Activated CD4-positive, alpha-beta memory T cell treated with anti-CD3 and anti-CD28 coated beads, Interleukin-2, amount 10 ng/mL, durations not matched to agents 7 days and 5 days (primary cell): Measurements from ENCODE around the gene TAF15. TPM values are rescaled to one million over a fixed set of nuclear protein-coding genes. Genes with fewer than 3 reads are reported as not detected.

Source experiments
- CTCF ChIA-PET: fragments of 350-600 bp; sonication (Branson Sonifier 250); formaldehyde crosslinking; loops from one replicate; lab custom pipeline; 2021; ENCODE audit warnings: antibody characterized with exemption, inconsistent platforms; lab: Charles Lee
- POLR2A ChIA-PET: fragments of 350-600 bp; sonication (Branson Sonifier 250); formaldehyde crosslinking; loops from one replicate; lab custom pipeline; 2021; ENCODE audit warnings: antibody characterized with exemption; lab: Charles Lee
- DNase-seq: peaks from one replicate; pipeline ENCODE4 v3.0.0-alpha.2; 2020
- H3K27ac Mint-ChIP-seq: one replicate; pipeline ENCODE4 v1.8.0; 2021; ENCODE audit warnings: mild to moderate bottlenecking, mixed read lengths
- H3K27me3 Mint-ChIP-seq: one replicate; pipeline ENCODE4 v1.8.0; 2021; ENCODE audit warnings: mixed read lengths
- H3K36me3 Mint-ChIP-seq: one replicate; pipeline ENCODE4 v1.8.0; 2021; ENCODE audit warnings: low read depth, mixed read lengths
- H3K4me1 Mint-ChIP-seq: one replicate; pipeline ENCODE4 v1.8.0; 2021; ENCODE audit warnings: mixed read lengths
- H3K4me3 Mint-ChIP-seq: one replicate; pipeline ENCODE4 v1.8.0; 2021; ENCODE audit warnings: mild to moderate bottlenecking, mixed read lengths
- H3K9me3 Mint-ChIP-seq: one replicate; pipeline ENCODE4 v1.8.0; 2021; ENCODE audit warnings: mixed read lengths
- total RNA-seq, 2 experiments: library from RNA; stranded (reverse); gene quantifications; one replicate each; pipeline ENCODE4 v1.2.3, GENCODE V29; 2021

The TAF15 gene
- total RNA-seq, 2 experiments from 2014 or later: 244 to 252 TPM

GRCh38 chr17:35877345-35878029 is 68.2 kb downstream of the TAF15 start:
- POLR2A ChIA-PET: interaction anchor here (0.7 to 9.4 kb wide), 8 partner anchors 11 to 67 kb away, joined by 3 to 228 read pairs (median 18); partner anchors contain the start of genes RDM1 and TAF15
- DNase-seq: no peak
- no peaks in the 10 kb centered on the region for H3K9me3 Mint-ChIP-seq
- peak overlapping the region; percentile 64 for H3K27ac Mint-ChIP-seq
- H3K4me3 Mint-ChIP-seq: peak overlapping the region; percentile 94
- H3K36me3 Mint-ChIP-seq: peaks cover 63% of the 10 kb centered on the region
- peaks cover 73% of the 10 kb centered on the region for H3K4me1 Mint-ChIP-seq
- CTCF ChIA-PET: interaction anchor here (1.7 to 1.8 kb wide), 2 partner anchors 18 to 195 kb away, joined by 5 read pairs; no protein-coding TSS in a partner anchor
- no peaks in the 10 kb centered on the region for H3K27me3 Mint-ChIP-seq

- Mint-ChIP-seq H3K27me3 (no peaks in the 10 kb centered on the region), H3K27ac (peak overlapping the region; percentile 95), H3K4me3 (peak overlapping the region; percentile 94), H3K9me3 (no peaks in the 10 kb centered on the region), H3K4me1 (peaks cover 68% of the 10 kb centered on the region), H3K36me3 (peaks cover 59% of the 10 kb centered on the region)
- DNase-seq: peak; percentile 28
- CTCF ChIA-PET: interaction anchor here (1.2 to 2.5 kb wide), 4 partner anchors 12 to 70 kb away, joined by 3 to 10 read pairs (median 4); no protein-coding TSS in a partner anchor
- POLR2A ChIA-PET: interaction anchor here (1.4 to 9.4 kb wide), 7 partner anchors 9 to 68 kb away, joined by 4 to 228 read pairs (median 28); partner anchors contain the start of genes HEATR9, RDM1 and TAF15
Measured at GRCh38 chr17:35878361-35878760, 69.1 kb downstream of the TAF15 start.

- Mint-ChIP-seq H3K36me3 (peaks cover 51% of the 10 kb centered on the region), H3K27me3 (no peaks in the 10 kb centered on the region), H3K4me3 (peak within 1 kb of the TSS; percentile 94), H3K4me1 (peaks cover 58% of the 10 kb centered on the region), H3K9me3 (no peaks in the 10 kb centered on the region), H3K27ac (peak within 1 kb of the TSS; percentile 95)
- ChIA-PET CTCF (interaction anchor here (0.9 to 2.5 kb wide), 8 partner anchors 10 to 116 kb away, joined by 3 to 10 read pairs (median 4); partner anchors contain the start of gene RDM1), POLR2A (interaction anchor here (1.0 to 9.4 kb wide), 16 partner anchors 9 to 507 kb away, joined by 3 to 228 read pairs (median 6); partner anchors contain the start of genes HEATR9, RDM1, SLFN11 and TAF15)
- peak; percentile 82 for DNase-seq
Measured at GRCh38 chr17:35879773-35880654, 70.7 kb downstream of the TAF15 start, which contains the start of gene CCL5. TSS of gene CCL5 (minus strand) at chr17:35880360.

- Mint-ChIP-seq H3K4me3 (no peak overlapping the region), H3K27me3 (no peaks in the 10 kb centered on the region), H3K36me3 (peaks cover 23% of the 10 kb centered on the region), H3K4me1 (peaks cover 65% of the 10 kb centered on the region), H3K9me3 (no peaks in the 10 kb centered on the region), H3K27ac (peak overlapping the region; percentile 86)
- ChIA-PET CTCF (interaction anchor here (0.7 to 2.5 kb wide), 3 partner anchors 10 to 43 kb away, joined by 3 to 10 read pairs (median 5); partner anchors contain the start of gene CCL5), POLR2A (interaction anchor here (1.0 to 9.6 kb wide), 6 partner anchors 11 to 41 kb away, joined by 3 to 228 read pairs (median 8); partner anchors contain the start of genes CCL5 and RDM1)
- DNase-seq: peak; percentile 40
Measured at GRCh38 chr17:35889241-35889640, 80.0 kb downstream of the TAF15 start.

GRCh38 chr17:35889818-35890773 is 80.8 kb downstream of the TAF15 start:
- Mint-ChIP-seq H3K4me3 (peak overlapping the region; percentile 22), H3K27ac (peak overlapping the region; percentile 86), H3K36me3 (peaks cover 20% of the 10 kb centered on the region), H3K9me3 (no peaks in the 10 kb centered on the region), H3K4me1 (peaks cover 69% of the 10 kb centered on the region), H3K27me3 (no peaks in the 10 kb centered on the region)
- DNase-seq: no peak
- ChIA-PET POLR2A (interaction anchor here (0.8 to 9.6 kb wide), 11 partner anchors 10 to 82 kb away, joined by 3 to 228 read pairs (median 5); partner anchors contain the start of genes CCL5, RDM1 and TAF15), CTCF (interaction anchor here (0.7 to 2.5 kb wide), 3 partner anchors 10 to 42 kb away, joined by 3 to 10 read pairs (median 5); partner anchors contain the start of gene CCL5)

- Mint-ChIP-seq H3K9me3 (no peaks in the 10 kb centered on the region), H3K4me1 (peaks cover 72% of the 10 kb centered on the region), H3K27me3 (no peaks in the 10 kb centered on the region), H3K27ac (peak overlapping the region; percentile 76), H3K4me3 (no peak overlapping the region), H3K36me3 (peaks cover 16% of the 10 kb centered on the region)
- CTCF ChIA-PET: interaction anchor here (2.5 kb wide), 1 partner anchor 11 kb away, joined by 10 read pairs; the partner anchor contains the start of gene CCL5
- peak; percentile 86 for DNase-seq
- POLR2A ChIA-PET: interaction anchor here (0.8 to 9.6 kb wide), 7 partner anchors 9 to 82 kb away, joined by 3 to 228 read pairs (median 5); partner anchors contain the start of genes CCL5, RDM1 and TAF15
Measured at GRCh38 chr17:35890774-35891155, 81.5 kb downstream of the TAF15 start.

GRCh38 chr17:35891269-35891668 is 82.0 kb downstream of the TAF15 start:
- Mint-ChIP-seq H3K4me1 (peaks cover 77% of the 10 kb centered on the region), H3K27ac (peak overlapping the region; percentile 76)
- POLR2A ChIA-PET: interaction anchor here (0.9 to 9.6 kb wide), 6 partner anchors 9 to 83 kb away, joined by 3 to 228 read pairs (median 6); partner anchors contain the start of genes CCL5, RDM1 and TAF15

GRCh38 chr17:35892091-35893035 is 83.1 kb downstream of the TAF15 start:
- CTCF ChIA-PET: interaction anchor here (0.8 to 1.0 kb wide), 3 partner anchors 12 to 38 kb away, joined by 3 read pairs; partner anchors contain the start of gene CCL5
- no peak overlapping the region for H3K4me3 Mint-ChIP-seq

More at GRCh38 chr17:35891269-35891668, 82.0 kb downstream of the TAF15 start:
- CTCF ChIA-PET: interaction anchor here (2.5 kb wide), 1 partner anchor 12 kb away, joined by 10 read pairs; the partner anchor contains the start of gene CCL5
- Mint-ChIP-seq H3K9me3 (no peaks in the 10 kb centered on the region), H3K27me3 (no peaks in the 10 kb centered on the region), H3K36me3 (peaks cover 16% of the 10 kb centered on the region), H3K4me3 (no peak overlapping the region)
- no peak for DNase-seq

GRCh38 chr17:35893751-35894150 is 84.5 kb downstream of the TAF15 start:
- Mint-ChIP-seq H3K27me3 (no peaks in the 10 kb centered on the region), H3K27ac (no peak overlapping the region), H3K4me1 (peaks cover 86% of the 10 kb centered on the region), H3K36me3 (peaks cover 7% of the 10 kb centered on the region), H3K4me3 (no peak overlapping the region), H3K9me3 (no peaks in the 10 kb centered on the region)
- ChIA-PET POLR2A (interaction anchor here (0.8 to 9.6 kb wide), 4 partner anchors 12 to 85 kb away, joined by 3 to 228 read pairs (median 4); partner anchors contain the start of genes CCL5 and TAF15), CTCF (no interaction called here)
- DNase-seq: no peak

More at GRCh38 chr17:35892091-35893035, 83.1 kb downstream of the TAF15 start:
- no peaks in the 10 kb centered on the region for H3K27me3 Mint-ChIP-seq
- peak overlapping the region; percentile 76 for H3K27ac Mint-ChIP-seq
- no peaks in the 10 kb centered on the region for H3K9me3 Mint-ChIP-seq
- H3K4me1 Mint-ChIP-seq: peaks cover 80% of the 10 kb centered on the region
- DNase-seq: peak; percentile 62
- POLR2A ChIA-PET: interaction anchor here (1.0 to 9.6 kb wide), 4 partner anchors 8 to 84 kb away, joined by 3 to 228 read pairs (median 20); partner anchors contain the start of genes CCL5, RDM1 and TAF15
- H3K36me3 Mint-ChIP-seq: peaks cover 13% of the 10 kb centered on the region

GRCh38 chr17:35894206-35894605 is 84.9 kb downstream of the TAF15 start:
- H3K27ac Mint-ChIP-seq: no peak overlapping the region
- CTCF ChIA-PET: interaction anchor here (0.7 kb wide), 2 partner anchors 86 to 582 kb away, joined by 3 read pairs; no protein-coding TSS in a partner anchor
- DNase-seq: no peak
- H3K36me3 Mint-ChIP-seq: peaks cover 4% of the 10 kb centered on the region
- H3K4me1 Mint-ChIP-seq: peaks cover 86% of the 10 kb centered on the region
- H3K27me3 Mint-ChIP-seq: no peaks in the 10 kb centered on the region
- no peaks in the 10 kb centered on the region for H3K9me3 Mint-ChIP-seq
- no peak overlapping the region for H3K4me3 Mint-ChIP-seq
- POLR2A ChIA-PET: interaction anchor here (0.8 to 9.6 kb wide), 4 partner anchors 12 to 85 kb away, joined by 3 to 228 read pairs (median 4); partner anchors contain the start of genes CCL5 and TAF15
